Skeletal muscle satellite cell (primary cell): ENCODE measurements around the gene CD248.
A peak's percentile ranks its signal among the peaks of the same experiment; 100 is the strongest.

Experiments used
- H3K27me3 ChIP-seq: 2 replicates; pipeline ENCODE4 v1.7.0; 2013; ENCODE audit warnings: low read length; ENCODE audit not compliant: control insufficient read depth, insufficient read depth
- H3K36me3 ChIP-seq: 2 replicates; pipeline ENCODE4 v1.7.0; 2013; ENCODE audit warnings: mild to moderate bottlenecking, control low read depth, low read length; ENCODE audit not compliant: insufficient read depth
- H3K4me1 ChIP-seq: 2 replicates; pipeline ENCODE4 v1.7.0; 2013; ENCODE audit warnings: low read length; ENCODE audit not compliant: control insufficient read depth, insufficient read depth
- H3K4me2 ChIP-seq: 2 replicates; pipeline ENCODE4 v1.7.0; 2013; ENCODE audit warnings: mild to moderate bottlenecking, low read length
- H3K4me3 ChIP-seq: 2 replicates; pipeline ENCODE4 v1.7.0; 2013; ENCODE audit warnings: low read length
- H3K9ac ChIP-seq: 2 replicates; pipeline ENCODE4 v1.7.0; 2013; ENCODE audit warnings: mild to moderate bottlenecking, low read depth, low read length, moderate library complexity
- H3K9me3 ChIP-seq: replicated peaks from 2 replicates; pipeline ENCODE4 v1.7.0; 2013; ENCODE audit warnings: mild to moderate bottlenecking, control low read depth, low read length

Gene CD248

GRCh38 chr11:66299186-66299585 lies 17.7 kb downstream of the CD248 start:
- H3K9ac ChIP-seq = no peak overlapping the region
- H3K4me3 ChIP-seq = no peak overlapping the region
- no peaks in the 10 kb centered on the region for H3K36me3 ChIP-seq
- H3K9me3 ChIP-seq = no peaks in the 10 kb centered on the region
- no peak overlapping the region for H3K4me2 ChIP-seq
- no peaks in the 10 kb centered on the region for H3K4me1 ChIP-seq
- H3K27me3 ChIP-seq = peaks cover 21% of the 10 kb centered on the region

GRCh38 chr11:66297610-66298009 lies 19.2 kb downstream of the CD248 start:
- H3K9me3 ChIP-seq = no peaks in the 10 kb centered on the region
- peaks cover 37% of the 10 kb centered on the region for H3K27me3 ChIP-seq
- H3K4me3 ChIP-seq = no peak overlapping the region
- H3K4me2 ChIP-seq = no peak overlapping the region
- H3K9ac ChIP-seq = no peak overlapping the region
- no peaks in the 10 kb centered on the region for H3K36me3 ChIP-seq
- no peaks in the 10 kb centered on the region for H3K4me1 ChIP-seq

GRCh38 chr11:66294626-66295620 lies 21.9 kb downstream of the CD248 start:
- peaks cover 3% of the 10 kb centered on the region for H3K4me1 ChIP-seq
- H3K9me3 ChIP-seq = no peaks in the 10 kb centered on the region
- H3K4me2 ChIP-seq = no peak overlapping the region
- no peak overlapping the region for H3K4me3 ChIP-seq
- no peaks in the 10 kb centered on the region for H3K36me3 ChIP-seq
- H3K27me3 ChIP-seq = peaks cover 54% of the 10 kb centered on the region
- no peak overlapping the region for H3K9ac ChIP-seq

GRCh38 chr11:66293777-66294625 lies 22.8 kb downstream of the CD248 start:
- peaks cover 54% of the 10 kb centered on the region for H3K27me3 ChIP-seq
- no peaks in the 10 kb centered on the region for H3K9me3 ChIP-seq
- H3K36me3 ChIP-seq = no peaks in the 10 kb centered on the region
- H3K9ac ChIP-seq = no peak overlapping the region
- H3K4me3 ChIP-seq = no peak overlapping the region
- no peak overlapping the region for H3K4me2 ChIP-seq
- peaks cover 7% of the 10 kb centered on the region for H3K4me1 ChIP-seq

GRCh38 chr11:66293352-66293751 lies 23.5 kb downstream of the CD248 start:
- H3K9me3 ChIP-seq = no peaks in the 10 kb centered on the region
- H3K4me1 ChIP-seq = peaks cover 7% of the 10 kb centered on the region
- no peak overlapping the region for H3K4me2 ChIP-seq
- no peaks in the 10 kb centered on the region for H3K36me3 ChIP-seq
- no peak overlapping the region for H3K4me3 ChIP-seq
- H3K9ac ChIP-seq = no peak overlapping the region
- H3K27me3 ChIP-seq = peaks cover 54% of the 10 kb centered on the region

GRCh38 chr11:66292543-66293332 lies 24.1 kb downstream of the CD248 start:
- Histone ChIP-seq H3K4me3 (no peak overlapping the region), H3K4me1 (peaks cover 11% of the 10 kb centered on the region), H3K9ac (no peak overlapping the region), H3K9me3 (no peaks in the 10 kb centered on the region), H3K36me3 (no peaks in the 10 kb centered on the region), H3K27me3 (peaks cover 50% of the 10 kb centered on the region), H3K4me2 (no peak overlapping the region)

GRCh38 chr11:66291706-66292542 lies 24.9 kb downstream of the CD248 start, which contains the start of gene TMEM151A:
Gene TMEM151A, plus strand, starts transcription at chr11:66291894. Its CDS starts 120 bp downstream, at chr11:66292014.
- no peak within 1 kb of the TSS for H3K9ac ChIP-seq
- H3K27me3 ChIP-seq = peaks cover 42% of the 10 kb centered on the region
- peak within 1 kb of the TSS; percentile 69 for H3K4me2 ChIP-seq
- H3K4me1 ChIP-seq = peaks cover 15% of the 10 kb centered on the region
- H3K36me3 ChIP-seq = peaks cover 3% of the 10 kb centered on the region
- H3K4me3 ChIP-seq = peak within 1 kb of the TSS; percentile 59
- no peaks in the 10 kb centered on the region for H3K9me3 ChIP-seq

- H3K27me3 ChIP-seq = peaks cover 36% of the 10 kb centered on the region
- peaks cover 15% of the 10 kb centered on the region for H3K4me1 ChIP-seq
- H3K4me2 ChIP-seq = peak overlapping the region; percentile 69
- peaks cover 8% of the 10 kb centered on the region for H3K36me3 ChIP-seq
- no peaks in the 10 kb centered on the region for H3K9me3 ChIP-seq
- H3K9ac ChIP-seq = no peak overlapping the region
- no peak overlapping the region for H3K4me3 ChIP-seq
Observed at GRCh38 chr11:66291303-66291705, 25.5 kb downstream of the CD248 start.

GRCh38 chr11:66290330-66290621 lies 26.6 kb downstream of the CD248 start:
- H3K9ac ChIP-seq = no peak overlapping the region
- peak overlapping the region; percentile 95 for H3K4me2 ChIP-seq
- H3K4me1 ChIP-seq = peaks cover 15% of the 10 kb centered on the region
- H3K4me3 ChIP-seq = peak overlapping the region; percentile 72
- H3K36me3 ChIP-seq = peaks cover 17% of the 10 kb centered on the region
- peaks cover 33% of the 10 kb centered on the region for H3K27me3 ChIP-seq
- H3K9me3 ChIP-seq = no peaks in the 10 kb centered on the region

- H3K4me3 ChIP-seq = peak overlapping the region; percentile 72
- H3K27me3 ChIP-seq = peaks cover 33% of the 10 kb centered on the region
- peaks cover 23% of the 10 kb centered on the region for H3K36me3 ChIP-seq
- peaks cover 15% of the 10 kb centered on the region for H3K4me1 ChIP-seq
- H3K9me3 ChIP-seq = no peaks in the 10 kb centered on the region
- H3K4me2 ChIP-seq = peak overlapping the region; percentile 95
- peak overlapping the region; percentile 96 for H3K9ac ChIP-seq
Observed at GRCh38 chr11:66289548-66290329, 27.1 kb downstream of the CD248 start.
